ENCODE measurements around the gene TRIM74. TPM values are rescaled to one million over a fixed set of nuclear protein-coding genes. Genes with fewer than 3 reads are reported as not detected.
"Not testable (repeated sequence)": the region's sequence is repeated elsewhere in the genome, so short reads cannot be mapped to it uniquely, and the experiment has no call there.

Gene TRIM74
- total RNA-seq, 1 donor from 2014 or later, result 2.7 TPM

GRCh38 chr7:72911395-72911794, 57.9 kb downstream of the TRIM74 start:
- not testable (repeated sequence) for DNase-seq (ENCODE audit: low spot score)

Other genes with a start within 250 kb of the TRIM74 start
- 11.0 TPM for gene TYW1B, start 141.3 kb downstream of the TRIM74 start, total RNA-seq
- 46.7 TPM for gene POM121, start 44.4 kb downstream of the TRIM74 start, total RNA-seq
- gene SPDYE8, start 60.3 kb upstream of the TRIM74 start, total RNA-seq, result not detected
- not detected for gene SPDYE11, start 88.4 kb upstream of the TRIM74 start, total RNA-seq
- not detected for gene SPDYE9, start 116.6 kb upstream of the TRIM74 start, total RNA-seq

Measured in mucosa of gallbladder (tissue), 1 donor.